Spleen (tissue), 7 donors: Measurements from ENCODE around the gene MED12L.

Source experiments
- POLR2A ChIP-seq, 3 donors: fragments of 450-650 bp; IDR thresholded peaks; one replicate each; pipeline ENCODE4 v1.5.1; 2017; ENCODE audit warnings: antibody characterized with exemption in 3 of 3, mild to moderate bottlenecking in 1 of 3
- POLR2AphosphoS5 ChIP-seq, 3 donors: sonication (generic); formaldehyde crosslinking; IDR thresholded peaks; one replicate each; pipeline ENCODE4 v1.5.1; 2017; ENCODE audit warnings: antibody characterized with exemption in 3 of 3
- TF ChIP-seq, protein P1 (sequence below), 11 experiments: fragments of 200-600 bp in 7 of 11; fragments of 450-650 bp in 4 of 11; sonication (generic) in 4 of 11; IDR thresholded peaks in 8 of 11; conservative IDR thresholded peaks in 3 of 11; 1 replicate in 7 of 11; 2 replicates in 4 of 11; pipeline versions ENCODE4 v1.4.0 to v1.8.0; 2016 to 2021; ENCODE audit warnings: antibody characterized with exemption in 11 of 11, inconsistent platforms in 4 of 11, mild to moderate bottlenecking in 1 of 11
- donor health status: DM: no; HTN: no; CAD: no; lungs with moderate emphysema.
- donor health status: DM: no; HTN: no; CAD: no.
- donor health status: DM: no; HTN: no; CAD: no.

GRCh38 chr3:151452841-151453240, 367.4 kb downstream of the MED12L start:
- TF ChIP-seq, protein P1, sequence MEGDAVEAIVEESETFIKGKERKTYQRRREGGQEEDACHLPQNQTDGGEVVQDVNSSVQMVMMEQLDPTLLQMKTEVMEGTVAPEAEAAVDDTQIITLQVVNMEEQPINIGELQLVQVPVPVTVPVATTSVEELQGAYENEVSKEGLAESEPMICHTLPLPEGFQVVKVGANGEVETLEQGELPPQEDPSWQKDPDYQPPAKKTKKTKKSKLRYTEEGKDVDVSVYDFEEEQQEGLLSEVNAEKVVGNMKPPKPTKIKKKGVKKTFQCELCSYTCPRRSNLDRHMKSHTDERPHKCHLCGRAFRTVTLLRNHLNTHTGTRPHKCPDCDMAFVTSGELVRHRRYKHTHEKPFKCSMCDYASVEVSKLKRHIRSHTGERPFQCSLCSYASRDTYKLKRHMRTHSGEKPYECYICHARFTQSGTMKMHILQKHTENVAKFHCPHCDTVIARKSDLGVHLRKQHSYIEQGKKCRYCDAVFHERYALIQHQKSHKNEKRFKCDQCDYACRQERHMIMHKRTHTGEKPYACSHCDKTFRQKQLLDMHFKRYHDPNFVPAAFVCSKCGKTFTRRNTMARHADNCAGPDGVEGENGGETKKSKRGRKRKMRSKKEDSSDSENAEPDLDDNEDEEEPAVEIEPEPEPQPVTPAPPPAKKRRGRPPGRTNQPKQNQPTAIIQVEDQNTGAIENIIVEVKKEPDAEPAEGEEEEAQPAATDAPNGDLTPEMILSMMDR (IDR thresholded peaks at IDR 0.05 in 8 of 11, conservative IDR thresholded peaks at IDR 0.05 in 3 of 11) = no peak
- TF ChIP-seq POLR2A (IDR thresholded peaks at IDR 0.05) (no peak), POLR2AphosphoS5 (IDR thresholded peaks at IDR 0.05) (no peak)
